ENCODE results near the gene CCM2L. TPM values are rescaled to one million over a fixed set of nuclear protein-coding genes. Genes with fewer than 3 reads are reported as not detected.

Gene CCM2L
- total RNA-seq, 4 donors from 2014 or later, result 7.4 to 16.0 (median 9.7) TPM

DNA sequence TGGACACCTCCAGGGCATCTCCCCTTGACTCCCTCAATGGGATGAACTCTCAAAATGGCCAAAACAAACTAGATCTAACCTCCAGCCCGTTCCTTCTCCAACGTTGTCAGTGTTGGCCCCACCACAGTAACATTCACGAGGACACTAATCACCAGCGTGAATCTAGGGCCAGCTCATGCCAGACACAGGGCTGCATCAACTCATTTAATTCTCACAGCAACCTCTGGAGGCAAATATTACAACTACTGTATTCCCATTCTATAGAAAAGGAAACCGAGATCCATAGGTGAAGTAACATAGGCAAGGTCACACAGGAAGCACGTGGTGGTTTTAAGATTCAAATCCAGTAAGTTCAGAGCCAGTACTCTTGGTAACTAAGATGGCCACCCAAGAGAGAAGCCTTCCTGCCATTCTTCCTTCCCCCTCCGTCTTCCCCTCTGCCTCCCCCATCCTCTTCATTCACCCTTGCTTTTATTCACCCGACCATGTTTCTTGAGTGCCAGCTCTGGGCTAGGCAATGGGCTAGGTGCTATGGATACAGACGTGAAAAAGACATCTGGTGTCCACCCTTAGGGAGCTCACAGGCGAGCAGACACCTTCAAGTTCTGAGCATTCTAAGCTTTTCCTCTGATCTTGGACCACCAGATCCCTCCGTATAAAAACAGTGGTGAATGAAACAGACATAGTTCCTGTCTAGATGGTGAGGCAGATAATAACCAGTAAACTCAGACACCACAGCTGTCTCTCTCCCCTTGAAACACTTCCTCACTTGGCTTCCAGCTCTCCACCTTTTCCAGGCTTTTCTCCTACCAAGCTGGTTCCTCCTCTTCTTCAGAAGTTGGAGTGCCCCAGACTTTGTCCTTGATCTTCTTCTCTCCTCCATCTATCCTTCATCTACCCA lies 9.6 kb downstream of the CCM2L start:
- Histone ChIP-seq H3K27ac (no peak overlapping the region), H3K36me3 (no peaks in the 10 kb centered on the region), H3K27me3 (peaks cover 10% of the 10 kb centered on the region), H3K9me3 (no peaks in the 10 kb centered on the region), H3K4me3 (replicated peaks in 1 of 3) (no peak overlapping the region), H3K4me1 (peaks cover 0 to 16% of the 10 kb centered on the region in 2 donors)
- intact Hi-C loops (cut with DNase I), result loop anchor here (10.0 kb wide), 1 partner anchor 165 kb away; no protein-coding TSS in a partner anchor
- WGBS, 2 donors, result 39 to 47% methylated on average over 11 of the region's 11 CpGs
- no peak for TF ChIP-seq POLR2A (IDR thresholded peaks at IDR 0.05)
- TF ChIP-seq, protein P1, sequence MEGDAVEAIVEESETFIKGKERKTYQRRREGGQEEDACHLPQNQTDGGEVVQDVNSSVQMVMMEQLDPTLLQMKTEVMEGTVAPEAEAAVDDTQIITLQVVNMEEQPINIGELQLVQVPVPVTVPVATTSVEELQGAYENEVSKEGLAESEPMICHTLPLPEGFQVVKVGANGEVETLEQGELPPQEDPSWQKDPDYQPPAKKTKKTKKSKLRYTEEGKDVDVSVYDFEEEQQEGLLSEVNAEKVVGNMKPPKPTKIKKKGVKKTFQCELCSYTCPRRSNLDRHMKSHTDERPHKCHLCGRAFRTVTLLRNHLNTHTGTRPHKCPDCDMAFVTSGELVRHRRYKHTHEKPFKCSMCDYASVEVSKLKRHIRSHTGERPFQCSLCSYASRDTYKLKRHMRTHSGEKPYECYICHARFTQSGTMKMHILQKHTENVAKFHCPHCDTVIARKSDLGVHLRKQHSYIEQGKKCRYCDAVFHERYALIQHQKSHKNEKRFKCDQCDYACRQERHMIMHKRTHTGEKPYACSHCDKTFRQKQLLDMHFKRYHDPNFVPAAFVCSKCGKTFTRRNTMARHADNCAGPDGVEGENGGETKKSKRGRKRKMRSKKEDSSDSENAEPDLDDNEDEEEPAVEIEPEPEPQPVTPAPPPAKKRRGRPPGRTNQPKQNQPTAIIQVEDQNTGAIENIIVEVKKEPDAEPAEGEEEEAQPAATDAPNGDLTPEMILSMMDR (IDR thresholded peaks at IDR 0.05), result no peak
- no peak for DNase-seq

DNA sequence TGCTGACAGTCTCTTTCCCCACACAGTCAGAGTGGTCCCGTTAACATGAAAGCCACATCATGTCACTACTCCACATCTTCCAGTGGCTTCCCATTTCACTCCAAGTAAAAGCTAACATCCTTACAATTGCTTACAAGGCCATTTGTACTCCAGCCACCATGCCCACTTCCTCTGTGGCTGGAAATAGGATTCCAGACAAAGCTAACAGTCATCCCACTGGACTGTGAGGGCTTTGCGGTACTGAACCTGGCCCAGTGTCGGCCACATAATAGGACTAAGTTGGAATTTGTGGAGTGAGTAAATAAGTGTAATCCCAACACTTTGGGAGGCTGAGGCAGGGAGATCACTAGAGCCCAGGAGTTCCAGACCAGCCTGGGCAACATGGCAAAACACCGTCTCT lies 10.9 kb downstream of the CCM2L start:
- Histone ChIP-seq H3K9me3 (no peaks in the 10 kb centered on the region), H3K36me3 (no peaks in the 10 kb centered on the region), H3K27me3 (peaks cover 10% of the 10 kb centered on the region), H3K4me1 (peaks cover 0 to 16% of the 10 kb centered on the region in 2 donors), H3K27ac (no peak overlapping the region), H3K4me3 (replicated peaks in 1 of 3) (no peak overlapping the region)
- DNase-seq, result no peak
- TF ChIP-seq, protein P1 (IDR thresholded peaks at IDR 0.05), result no peak
- TF ChIP-seq POLR2A (IDR thresholded peaks at IDR 0.05), result no peak
- intact Hi-C loops (cut with DNase I), result loop anchor here (10.0 kb wide), 1 partner anchor 166 kb away; no protein-coding TSS in a partner anchor
- 71 to 76% methylated on average over 4 of the region's 4 CpGs for WGBS, 2 donors

GRCh38 chr20:32024683-32025295 lies 14.6 kb downstream of the CCM2L start:
- DNase-seq, result no peak
- TF ChIP-seq, protein P1 (IDR thresholded peaks at IDR 0.05), result no peak
- no peak for TF ChIP-seq POLR2A (IDR thresholded peaks at IDR 0.05)
- H3K36me3 ChIP-seq, result no peaks in the 10 kb centered on the region
- H3K27ac ChIP-seq, result no peak overlapping the region
- peaks cover 0 to under 1% of the 10 kb centered on the region in 2 donors for H3K4me1 ChIP-seq
- H3K9me3 ChIP-seq, result no peaks in the 10 kb centered on the region
- H3K4me3 ChIP-seq (replicated peaks in 1 of 3), result no peak overlapping the region
- intact Hi-C loops (cut with DNase I), result loop anchor here (10.0 kb wide), 1 partner anchor 170 kb away; no protein-coding TSS in a partner anchor
- 88 to 94% methylated on average over 6 of the region's 6 CpGs for WGBS, 2 donors
- H3K27me3 ChIP-seq, result peaks cover 5% of the 10 kb centered on the region

DNA sequence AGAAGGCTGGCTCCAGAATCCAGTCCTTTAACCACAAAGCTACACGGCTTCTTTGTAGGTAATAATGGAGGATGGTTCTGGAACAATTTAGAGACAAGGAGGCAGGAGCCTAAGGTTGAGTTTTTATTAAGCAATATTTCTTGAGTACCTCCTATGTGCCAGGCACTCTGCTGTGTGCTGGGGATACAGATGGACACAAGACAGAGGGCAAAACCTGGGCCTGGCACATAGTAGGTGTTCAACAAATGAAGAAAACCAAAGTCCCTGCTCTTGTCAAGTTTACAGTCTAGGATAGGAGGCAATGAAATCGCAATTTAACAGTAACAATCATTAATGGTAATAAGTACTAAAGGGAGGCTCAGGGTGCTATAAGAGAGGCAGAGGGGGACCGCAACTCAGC lies 17.4 kb downstream of the CCM2L start:
- WGBS, 2 donors, result 91 to 97% methylated on average over 3 of the region's 3 CpGs
- no peaks in the 10 kb centered on the region for H3K36me3 ChIP-seq
- DNase-seq, result no peak
- no peak for TF ChIP-seq POLR2A (IDR thresholded peaks at IDR 0.05)
- TF ChIP-seq, protein P1 (IDR thresholded peaks at IDR 0.05), result no peak
- no peaks in the 10 kb centered on the region for H3K9me3 ChIP-seq
- no peak overlapping the region for H3K4me3 ChIP-seq (replicated peaks in 1 of 3)
- no peak overlapping the region for H3K27ac ChIP-seq
- intact Hi-C loops (cut with DNase I), result loop anchor here (10.0 kb wide), 1 partner anchor 173 kb away; no protein-coding TSS in a partner anchor
- no peaks in the 10 kb centered on the region for H3K27me3 ChIP-seq
- peaks cover 5% of the 10 kb centered on the region in 2 donors for H3K4me1 ChIP-seq

All from thyroid gland (tissue), 4 donors.